ENCODE data around the gene TRIP10. TPM values are rescaled to one million over a fixed set of nuclear protein-coding genes. Genes with fewer than 3 reads are reported as not detected.
A peak's percentile ranks its signal among the peaks of the same experiment; 100 is the strongest.

Gene TRIP10
- total and polyA plus RNA-seq, 2 of the 13 experiments (the other 11 are each of a cell fraction or from before 2014, with no cell fraction given), result 32.5 to 33.2 TPM

GRCh38 chr19:6728346-6728745 is 11.1 kb upstream of the TRIP10 start (continued):
- TF ChIP-seq UBTF (CRISPR knock-in tag; IDR thresholded peaks at IDR 0.05) (no peak), ZNF225 (CRISPR knock-in tag; IDR thresholded peaks at IDR 0.05) (peak; percentile 69; the same call in 1 of the 2 replicates), ZMAT3 (CRISPR knock-in tag; conservative IDR thresholded peaks at IDR 0.05) (no peak), GABPB1 (CRISPR knock-in tag; IDR thresholded peaks at IDR 0.05) (no peak), ZNF605 (CRISPR knock-in tag; IDR thresholded peaks at IDR 0.05) (no peak), ZNF841 (CRISPR knock-in tag; IDR thresholded peaks at IDR 0.05; ENCODE audit: borderline replicate concordance) (no peak), SAP130 (CRISPR knock-in tag; IDR thresholded peaks at IDR 0.05; ENCODE audit: low read depth) (peak; percentile 37; the same call in 1 of the 2 replicates), CBFB (CRISPR knock-in tag; IDR thresholded peaks at IDR 0.05) (no peak), ASH2L (IDR thresholded peaks at IDR 0.05; ENCODE audit: insufficient read length, low read depth, low read length) (no peak), MAFK (conservative IDR thresholded peaks at IDR 0.05 in 1 of 2, IDR thresholded peaks at IDR 0.05 in 1 of 2; ENCODE audit: low read length in 2 of 2) (no peak), TRIM22 (IDR thresholded peaks at IDR 0.05) (no peak), ZNF746 (CRISPR knock-in tag; IDR thresholded peaks at IDR 0.05) (no peak), RARA (CRISPR knock-in tag; IDR thresholded peaks at IDR 0.05) (0 out of 2 replicates have a peak, but pooled peaks have one; percentile 11), ZNF160 (CRISPR knock-in tag; IDR thresholded peaks at IDR 0.05) (no peak), ZNF569 (CRISPR knock-in tag; IDR thresholded peaks at IDR 0.05; ENCODE audit: borderline replicate concordance) (no peak), HNF1B (CRISPR knock-in tag; IDR thresholded peaks at IDR 0.05) (no peak), SRSF4 (IDR thresholded peaks at IDR 0.05; ENCODE audit: low read depth, low read length, poor library complexity, severe bottlenecking) (no peak), RFX5 (IDR thresholded peaks at IDR 0.05; ENCODE audit: low read depth, low read length) (no peak), ZBTB2 (CRISPR knock-in tag; IDR thresholded peaks at IDR 0.05; ENCODE audit: low read depth) (no peak), PHF20 (CRISPR knock-in tag; IDR thresholded peaks at IDR 0.05) (no peak), MLLT10 (CRISPR knock-in tag; IDR thresholded peaks at IDR 0.05) (no peak), ZSCAN29 (CRISPR knock-in tag; conservative IDR thresholded peaks at IDR 0.05) (no peak), MTF2 (CRISPR knock-in tag; IDR thresholded peaks at IDR 0.05; ENCODE audit: borderline replicate concordance) (no peak), SNAPC5 (CRISPR knock-in tag; IDR thresholded peaks at IDR 0.05; ENCODE audit: borderline replicate concordance) (no peak), ATRX (CRISPR knock-in tag; IDR thresholded peaks at IDR 0.05; ENCODE audit: borderline replicate concordance) (no peak)

All from HepG2 (cell line).